Middle frontal gyrus (tissue), 1 donor: ENCODE measurements around the gene GRID1.

Source experiments
- DNase-seq: peaks from one replicate; pipeline ENCODE4 v3.0.0-alpha.2; 2015; ENCODE audit warnings: low spot score; ENCODE audit errors: extremely low spot score

Gene GRID1

DNA sequence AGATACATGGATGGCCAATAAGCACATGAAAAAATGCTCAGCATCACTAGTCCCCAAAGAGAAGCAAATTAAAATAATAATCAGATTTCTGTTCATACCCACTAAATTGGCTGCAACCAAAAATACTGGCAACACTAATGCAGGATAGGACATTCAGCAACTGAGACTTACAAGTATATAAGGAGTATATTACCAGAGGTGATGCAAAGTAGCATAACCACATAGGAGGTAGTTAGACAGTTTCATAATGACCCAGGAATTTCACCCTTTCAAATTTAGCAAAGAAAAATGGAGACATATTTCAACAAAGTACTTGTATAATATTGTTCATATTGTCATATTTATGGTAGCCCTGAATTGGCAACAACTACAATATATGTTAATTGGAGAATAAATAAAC, 727.8 kb downstream of the GRID1 start:
- DNase-seq = no peak

DNA sequence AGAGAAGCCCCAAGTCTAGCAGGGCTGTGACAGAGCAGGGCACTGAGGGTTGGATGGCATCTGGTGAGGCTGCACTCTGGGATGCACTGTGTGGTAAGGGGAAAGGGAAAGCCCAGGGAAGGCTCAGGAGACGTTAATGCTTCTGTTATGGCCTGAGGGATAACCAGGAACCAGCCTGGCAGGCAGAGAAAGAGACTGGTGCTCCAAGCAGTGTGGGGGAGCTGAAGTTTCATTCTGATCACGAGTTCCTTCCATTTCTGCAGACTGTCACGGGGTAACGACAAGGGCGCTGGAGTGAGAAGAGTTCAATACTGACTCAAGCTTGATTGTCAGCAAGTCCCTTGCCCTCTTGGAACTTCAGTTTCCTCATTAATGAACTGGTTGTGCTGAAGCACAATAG, 730.9 kb downstream of the GRID1 start:
- no peak for DNase-seq

DNA sequence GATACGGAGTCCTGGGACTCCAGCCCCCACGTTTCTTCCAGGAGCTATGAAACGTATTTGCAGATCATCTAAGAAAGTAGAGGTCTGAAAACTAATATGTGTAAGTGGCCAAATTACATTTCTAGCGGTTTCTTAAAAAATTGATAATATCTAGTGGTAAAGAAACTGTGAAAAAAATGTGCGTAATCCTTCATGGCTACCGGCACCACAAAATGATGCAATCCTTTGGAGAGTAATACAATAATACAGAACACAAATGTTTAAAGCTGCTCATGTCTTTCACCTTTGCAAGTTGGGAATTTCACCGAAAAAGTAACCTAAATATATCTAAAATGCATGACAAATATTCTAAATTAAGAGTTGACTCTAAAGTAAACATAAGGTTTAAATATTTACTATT, 742.1 kb downstream of the GRID1 start:
- no peak for DNase-seq

DNA sequence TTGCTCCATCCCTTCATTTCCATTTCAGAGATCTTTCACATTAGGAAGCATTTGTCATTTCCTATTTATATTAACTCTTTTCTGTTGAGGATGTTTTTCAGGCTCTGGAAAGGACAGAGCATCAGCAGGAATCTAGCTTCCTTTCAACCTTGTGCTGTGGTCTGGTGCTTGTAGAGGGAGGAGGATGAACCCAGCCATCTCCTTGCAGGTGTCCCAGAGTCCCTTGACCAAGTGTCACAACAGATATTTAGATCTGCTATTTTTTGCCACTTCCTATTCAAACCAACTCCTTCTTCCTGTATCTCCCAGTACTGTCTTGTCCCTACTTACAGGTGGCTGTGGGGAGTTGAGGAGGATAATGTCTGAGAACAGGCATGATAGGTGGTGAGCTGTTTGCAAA, 742.8 kb downstream of the GRID1 start:
- no peak for DNase-seq

DNA sequence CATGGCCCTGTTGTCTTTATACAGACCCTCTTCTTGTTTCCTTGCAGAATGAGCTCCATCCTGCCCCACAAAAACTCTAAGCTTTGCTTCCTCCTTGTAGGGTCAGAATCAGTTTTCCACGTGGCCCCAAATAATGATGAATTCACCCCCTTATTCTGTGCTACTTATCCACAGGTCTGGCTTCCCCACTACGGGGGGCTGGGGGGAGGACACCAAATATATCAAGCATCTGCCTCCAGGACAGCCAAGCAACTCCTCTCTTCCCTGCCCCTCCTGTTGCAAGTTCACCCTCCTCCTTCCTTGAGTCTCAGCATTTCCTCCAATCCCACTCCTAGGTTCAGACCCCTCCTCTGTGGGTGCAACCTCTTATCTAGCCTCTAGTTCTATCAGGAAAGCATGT, 743.3 kb downstream of the GRID1 start:
- DNase-seq = no peak

DNA sequence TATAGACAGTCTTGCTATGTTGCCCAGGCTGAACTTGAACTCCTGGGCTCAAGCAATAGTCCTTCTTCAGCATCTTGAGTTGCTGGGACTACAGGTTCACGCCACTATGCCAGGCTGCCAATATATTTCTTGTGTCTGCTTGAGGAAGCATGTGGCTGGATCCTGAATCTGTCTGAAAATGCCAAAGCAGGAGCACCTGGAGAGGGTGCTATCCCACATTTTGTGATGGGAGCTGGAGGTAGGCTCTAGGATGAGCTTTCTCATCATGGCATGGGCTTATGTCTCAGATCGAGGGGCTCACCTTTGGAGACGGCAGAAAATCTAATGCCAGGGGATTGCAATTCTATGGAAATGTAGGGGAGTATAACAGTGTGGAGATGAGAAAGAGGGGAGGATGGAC, 744.2 kb downstream of the GRID1 start:
- DNase-seq = no peak

DNA sequence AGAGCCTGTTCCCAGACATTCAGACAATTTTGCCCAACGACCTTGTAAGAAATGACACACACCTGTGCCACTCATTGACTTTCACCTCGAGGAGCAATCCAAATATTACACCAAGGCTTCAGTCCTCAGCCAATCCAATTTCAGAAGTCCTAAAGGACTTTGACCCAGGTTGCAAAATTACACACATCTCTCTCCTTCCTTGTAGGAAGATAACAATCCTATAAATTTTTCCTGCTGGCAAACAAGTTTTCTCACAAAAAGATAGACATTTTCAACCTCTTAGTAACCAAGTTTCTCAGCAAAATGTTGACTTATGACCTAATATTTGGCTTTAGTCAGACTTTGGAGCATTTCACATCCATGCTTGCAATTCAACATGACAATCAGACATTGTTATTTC, 745.0 kb downstream of the GRID1 start:
- no peak for DNase-seq

DNA sequence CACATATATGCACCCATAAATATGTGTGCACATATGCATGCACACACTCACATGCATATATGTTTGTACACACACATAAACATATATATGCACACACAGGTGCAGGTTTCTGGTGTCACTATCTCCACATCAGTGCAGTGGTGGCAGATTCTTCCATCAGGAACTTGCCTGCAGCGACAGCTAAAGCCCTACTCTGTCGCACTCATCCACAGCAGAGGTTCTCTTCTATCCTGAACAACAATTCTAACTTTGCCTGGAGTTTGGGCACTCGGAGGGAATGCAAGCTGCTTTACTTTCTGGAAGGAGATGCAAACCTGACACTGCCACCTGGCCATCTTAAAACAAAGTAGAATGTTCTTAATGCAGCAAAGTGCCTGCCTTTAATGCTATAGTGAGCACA, 745.8 kb downstream of the GRID1 start:
- no peak for DNase-seq

DNA sequence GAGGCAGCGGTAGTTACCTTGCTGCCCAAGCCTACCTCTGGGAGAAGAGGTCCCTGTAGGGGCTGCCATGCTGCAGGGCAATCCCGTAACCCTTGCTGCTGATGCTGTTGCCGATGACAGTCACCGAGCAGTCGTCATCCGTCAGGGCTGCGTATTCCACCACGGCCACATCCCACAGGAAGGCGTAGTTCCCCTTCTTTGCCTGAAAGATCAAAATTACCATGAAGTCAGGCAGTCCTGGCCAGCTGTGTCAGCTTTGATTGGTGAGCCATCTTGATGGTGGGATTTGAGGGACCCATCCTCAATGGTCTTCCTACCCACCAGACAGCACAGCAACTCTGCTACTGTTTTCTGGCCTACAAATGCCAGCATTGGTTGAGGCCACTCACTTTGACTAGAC, 746.8 kb downstream of the GRID1 start:
- no peak for DNase-seq

DNA sequence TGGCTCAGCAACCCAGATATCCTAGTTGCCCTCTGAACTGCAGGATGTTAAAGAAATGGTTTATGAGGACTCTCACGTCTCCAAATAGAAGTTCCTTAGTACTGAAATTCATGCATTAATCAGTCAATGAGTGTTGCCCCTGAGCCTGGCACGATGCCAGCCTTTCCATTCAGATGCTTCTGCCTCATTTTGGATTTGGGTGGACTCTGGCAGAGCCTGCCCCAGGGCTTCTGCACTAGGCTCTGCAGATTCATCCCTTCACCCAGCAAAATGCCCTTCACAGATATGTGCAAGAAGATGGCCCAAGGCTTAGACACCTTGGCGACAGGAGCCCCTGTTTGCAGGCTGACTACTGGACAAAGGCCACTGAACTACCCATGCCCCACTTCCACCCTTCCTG, 747.8 kb downstream of the GRID1 start:
- DNase-seq = no peak

DNA sequence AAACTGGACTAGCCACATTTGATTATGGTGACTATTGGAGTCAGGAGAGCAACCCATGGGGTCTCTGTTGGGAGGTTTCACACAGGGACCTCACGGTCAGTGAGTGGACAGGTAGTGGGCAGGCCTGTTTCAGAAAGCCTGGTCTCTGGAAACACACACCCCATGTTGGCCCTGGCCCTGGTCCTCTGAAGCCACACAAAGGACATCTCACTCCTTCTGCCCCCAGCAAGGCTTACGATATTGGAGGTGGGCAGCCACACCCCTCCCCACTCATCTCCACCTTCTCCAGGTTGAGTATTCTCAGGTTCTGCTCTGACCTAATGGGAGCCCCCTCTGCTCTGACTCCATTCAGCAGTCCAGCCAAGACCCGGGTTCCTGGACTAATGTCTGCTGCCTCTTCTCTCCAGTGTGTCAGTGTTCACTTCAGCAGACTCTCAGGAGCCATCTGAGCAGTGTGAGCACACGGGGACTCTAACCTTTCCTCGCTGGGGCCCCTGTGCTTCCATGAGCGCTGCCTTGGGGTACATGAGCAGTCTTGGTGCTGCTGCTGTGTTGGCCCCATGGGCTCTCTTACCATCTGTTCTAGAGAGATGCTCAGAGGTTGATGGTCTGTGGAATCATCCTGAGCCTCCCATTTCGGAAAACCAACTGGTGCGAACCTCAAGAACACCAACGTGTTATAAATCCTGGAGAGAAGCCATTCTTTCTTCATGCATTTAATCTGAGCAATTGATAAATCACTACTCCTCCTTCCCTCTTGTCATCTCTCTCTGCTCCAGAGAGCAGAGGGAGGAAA, 748.6 kb downstream of the GRID1 start:
- no peak for DNase-seq

DNA sequence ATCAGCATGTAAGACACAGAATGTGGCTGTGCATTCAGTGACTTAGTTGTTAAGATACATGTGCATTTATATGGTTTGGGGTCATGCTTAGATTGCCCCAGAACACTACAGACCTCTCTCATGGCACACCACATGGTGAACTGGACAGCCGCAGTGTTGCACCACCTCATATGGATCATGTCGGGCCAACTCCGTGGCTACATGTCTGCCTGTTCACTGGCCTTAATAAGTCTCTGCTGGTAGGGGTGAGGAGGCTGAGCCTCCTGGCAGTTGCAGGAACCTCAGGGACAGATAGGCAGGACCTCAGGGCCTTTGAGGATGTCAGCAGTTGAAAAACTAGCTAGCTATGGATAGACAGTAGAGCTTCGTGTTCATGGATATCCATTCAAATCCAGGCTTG, 751.0 kb downstream of the GRID1 start:
- no peak for DNase-seq

DNA sequence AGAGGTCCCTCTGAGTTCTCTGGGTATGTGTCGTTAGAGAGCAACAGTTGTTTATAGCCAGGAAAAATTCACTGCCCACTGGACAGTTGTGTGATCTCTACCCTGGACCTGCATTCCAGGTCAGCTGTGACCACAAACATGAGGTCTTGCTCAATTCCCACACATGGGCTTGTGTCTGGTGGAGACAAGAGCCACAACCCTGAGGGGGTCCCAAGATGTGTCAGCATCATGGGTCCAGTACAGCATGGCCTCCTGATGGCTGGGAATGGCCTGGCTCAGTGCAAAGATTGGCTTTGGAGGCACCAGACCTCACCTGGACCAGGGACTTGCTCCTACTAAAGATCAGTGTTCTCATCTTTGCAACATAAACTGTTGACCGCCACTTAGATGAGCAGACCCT, 751.6 kb downstream of the GRID1 start:
- no peak for DNase-seq

DNA sequence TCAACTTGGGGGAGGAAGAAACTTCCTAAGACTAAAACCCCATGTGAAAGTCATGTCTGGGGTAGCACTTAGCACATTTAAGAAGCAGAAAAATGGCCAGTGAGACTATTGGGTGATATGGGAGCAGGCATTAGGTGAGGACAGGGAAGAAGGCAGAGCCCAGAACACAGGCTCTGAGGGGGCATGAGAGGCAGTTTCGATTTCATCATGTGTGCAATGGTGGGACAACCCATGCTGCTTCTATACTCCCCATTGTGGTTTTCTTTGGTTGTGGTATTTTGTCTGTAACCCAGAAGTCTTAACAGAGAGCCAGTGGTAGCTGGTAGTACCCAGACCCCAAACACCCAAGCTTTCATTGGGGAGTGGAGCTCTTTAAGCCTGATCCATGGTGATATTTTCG, 752.0 kb downstream of the GRID1 start:
- DNase-seq = no peak

DNA sequence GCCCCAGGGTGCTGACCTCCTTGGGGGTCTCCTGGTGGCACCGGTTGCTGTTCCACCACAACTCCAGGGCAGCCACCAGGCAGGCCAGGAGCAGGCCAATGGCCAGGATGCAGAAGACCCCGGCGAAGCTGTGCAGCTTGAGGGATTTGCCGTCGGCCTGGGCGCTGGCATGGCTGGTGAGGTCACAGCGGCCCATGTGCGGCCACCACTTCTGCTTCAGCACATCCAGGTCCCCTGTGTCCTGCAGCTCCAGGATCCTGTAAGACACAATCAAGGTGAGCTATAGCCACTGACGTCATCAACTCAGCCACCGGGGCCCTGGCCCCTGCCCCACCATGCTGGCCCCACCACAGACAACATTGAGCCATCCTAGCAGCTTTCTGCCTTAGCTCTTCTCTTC, 753.2 kb downstream of the GRID1 start:
- DNase-seq = no peak

DNA sequence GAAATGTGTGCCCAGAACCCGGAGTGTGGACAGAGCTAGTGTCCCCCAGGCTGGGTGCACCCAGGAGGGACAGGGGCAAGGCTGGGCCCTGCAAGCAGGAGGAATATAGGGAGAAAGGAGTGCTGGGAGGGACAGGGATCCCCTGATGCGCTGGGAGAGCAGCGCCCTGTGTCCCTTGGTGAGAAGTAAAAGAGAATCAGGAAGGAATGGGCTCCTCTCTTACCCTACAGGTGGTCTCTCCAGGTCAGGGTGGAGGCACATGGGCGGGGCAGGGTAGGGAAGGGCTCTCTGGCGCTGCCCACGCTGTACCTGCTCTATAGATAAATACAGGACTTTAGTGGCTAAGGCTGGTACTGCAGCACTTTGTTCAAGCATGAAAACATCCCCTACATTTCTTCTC, 753.8 kb downstream of the GRID1 start:
- no peak for DNase-seq

DNA sequence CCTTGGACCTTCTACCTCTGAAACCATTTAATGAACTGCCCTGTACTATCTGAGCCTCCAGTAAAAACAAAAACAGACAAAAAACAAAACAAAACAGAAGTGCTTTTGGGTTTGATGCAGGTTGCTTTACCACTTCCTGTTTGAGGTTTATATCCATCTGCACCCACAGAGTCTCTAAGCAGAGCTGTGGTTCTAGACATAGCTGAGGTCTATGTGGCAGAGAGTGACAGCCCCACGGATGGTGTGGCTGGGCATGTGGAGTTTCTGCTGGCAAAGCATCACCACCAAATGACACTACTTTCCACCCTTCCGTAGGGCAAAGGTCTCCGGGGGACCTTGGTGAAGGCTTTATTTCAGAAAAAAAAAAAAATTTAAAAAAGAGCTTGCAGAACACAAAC, 754.2 kb downstream of the GRID1 start:
- no peak for DNase-seq

DNA sequence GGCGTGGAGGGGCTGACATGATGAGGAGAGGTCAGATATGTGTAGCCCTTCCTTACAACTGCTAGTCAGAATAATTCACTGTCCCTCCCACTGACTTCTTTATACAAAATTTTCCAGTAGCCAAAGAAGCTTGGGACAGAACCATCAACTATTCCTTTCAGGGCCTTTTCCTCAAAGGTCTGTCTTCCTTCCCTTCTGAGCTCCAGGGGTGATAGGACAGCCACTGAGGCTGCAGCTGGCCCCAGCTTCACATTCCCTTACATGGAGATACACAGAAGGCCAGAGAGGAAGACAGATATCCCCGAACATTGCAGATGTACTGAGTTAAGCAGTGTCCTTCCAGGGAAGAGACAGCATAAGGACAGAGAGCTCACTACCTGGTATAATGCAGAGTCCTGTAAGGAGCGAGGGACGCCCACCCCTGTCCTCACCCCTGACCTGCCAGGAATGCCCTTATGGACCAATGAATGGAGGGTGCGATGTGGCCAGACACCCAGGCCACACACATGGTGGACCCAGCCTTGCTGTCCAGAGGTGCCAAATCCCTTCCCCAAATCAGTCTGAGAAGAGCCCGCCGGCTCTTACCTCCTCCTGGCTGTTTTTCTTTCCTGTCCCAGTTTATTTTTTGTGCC, 754.7 kb downstream of the GRID1 start:
- no peak for DNase-seq

DNA sequence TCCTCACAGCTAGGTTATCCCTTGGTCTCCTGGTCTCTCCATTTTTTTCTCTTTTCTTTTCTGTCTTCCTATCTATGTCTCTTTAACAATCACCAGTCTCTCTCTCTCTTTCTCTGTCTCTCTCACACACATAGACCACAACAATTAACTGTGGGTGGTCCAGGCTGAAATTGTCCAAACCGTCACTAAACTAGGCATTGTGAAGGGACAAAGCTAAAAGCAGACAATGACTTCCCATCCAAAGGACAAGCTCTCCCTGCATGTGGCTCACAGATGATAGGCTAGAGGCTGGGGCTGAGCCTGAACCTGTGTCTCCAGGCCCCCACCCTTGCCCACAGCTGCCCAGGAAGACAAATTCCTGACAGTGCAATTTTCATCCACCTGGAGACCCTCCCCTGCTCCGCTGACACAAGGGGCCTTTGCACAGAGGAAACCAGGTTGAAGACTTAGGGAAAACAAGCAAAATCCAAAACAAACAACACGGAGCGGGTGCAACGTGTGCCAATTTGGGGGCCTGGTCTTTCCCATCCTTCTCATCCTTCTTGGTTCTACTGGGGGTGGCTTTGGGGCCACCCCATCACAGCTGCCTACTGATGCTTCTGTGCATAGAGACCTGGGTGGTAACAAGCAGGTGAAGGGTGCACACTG, 755.4 kb downstream of the GRID1 start:
- no peak for DNase-seq

DNA sequence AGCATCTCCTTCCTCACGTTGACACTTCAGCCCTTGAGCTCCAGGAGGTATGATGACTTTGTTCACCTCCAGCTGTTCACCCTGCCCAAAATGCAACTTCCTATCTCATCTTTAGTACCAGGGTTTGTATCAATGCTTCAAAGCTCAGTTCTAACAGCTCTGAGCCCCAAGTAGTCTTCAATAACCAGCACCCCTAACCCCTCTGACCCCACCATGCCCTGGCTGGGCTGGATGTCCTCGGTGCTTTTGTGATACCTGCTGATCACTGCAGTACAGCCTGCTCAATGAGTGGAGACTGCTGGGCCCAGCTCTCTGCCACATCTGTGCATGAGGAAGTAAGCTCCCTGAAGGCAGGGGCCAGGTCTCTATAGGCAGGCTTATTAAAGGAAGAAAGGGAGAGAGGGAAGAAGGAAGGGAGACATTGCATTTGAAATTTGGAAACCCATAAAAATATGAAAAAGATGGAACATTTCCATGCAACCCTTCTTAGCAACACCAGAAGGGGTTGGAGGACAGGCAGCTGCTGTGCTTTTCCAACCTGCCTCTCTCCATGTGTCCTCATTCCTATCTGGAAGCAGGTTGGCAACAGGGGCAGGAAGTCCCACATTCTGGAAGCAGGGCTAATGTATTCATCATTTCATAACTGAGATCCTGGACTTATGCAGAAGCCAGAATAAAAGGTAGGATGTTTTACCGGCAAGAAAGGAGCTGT, 756.1 kb downstream of the GRID1 start:
- peak; percentile 18 for DNase-seq

DNA sequence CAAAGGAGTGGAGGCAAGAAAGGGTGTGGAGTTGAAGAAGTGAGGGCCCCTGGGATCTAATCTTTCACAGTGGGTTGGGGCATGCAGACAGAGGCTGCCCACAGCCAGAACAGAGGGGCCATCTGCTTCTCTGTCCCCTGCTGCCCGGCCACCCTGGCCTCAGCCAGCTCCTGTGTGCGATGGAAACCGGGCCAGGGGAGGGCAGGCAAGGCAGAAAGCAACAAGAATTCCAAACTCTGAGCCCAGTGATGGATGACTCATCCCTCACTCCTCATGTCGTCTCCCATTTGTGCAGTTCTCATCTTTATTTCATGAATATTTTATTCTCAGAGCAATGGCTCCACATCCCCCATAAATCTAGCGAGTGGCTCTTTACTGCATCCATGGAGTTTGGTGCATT, 757.1 kb downstream of the GRID1 start:
- DNase-seq = no peak

DNA sequence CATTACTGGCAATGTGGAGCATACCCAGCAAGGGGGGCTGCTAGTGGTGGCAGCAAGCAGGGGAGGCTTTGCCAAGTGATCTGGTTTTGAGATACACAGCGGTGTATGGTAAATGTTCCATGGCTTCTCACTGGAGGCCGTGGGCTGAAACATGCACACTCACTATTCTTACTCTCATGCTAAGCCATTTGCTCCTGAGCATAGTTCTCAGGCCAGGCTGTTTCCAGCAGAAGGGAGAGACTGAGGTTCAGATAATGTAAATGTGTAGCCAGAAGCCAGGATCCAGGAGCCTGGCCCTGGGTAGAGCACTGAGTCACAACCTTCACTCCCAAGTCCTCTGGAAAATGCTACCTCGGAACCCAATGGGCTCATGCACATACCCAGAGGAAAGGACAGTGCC, 757.9 kb downstream of the GRID1 start:
- no peak for DNase-seq
